WTC11 (cell line): ENCODE data around the gene CDKN1C. TPM values are rescaled to one million over a fixed set of nuclear protein-coding genes. Genes with fewer than 3 reads are reported as not detected.

Experiments
- ATAC-seq: fragments of 200-7000 bp; cut with Tn5 transposase; 2 replicates; pipeline ENCODE4 v1.10.0; 2021; ENCODE audit warnings: mild to moderate bottlenecking, moderate library complexity
- CTCF ChIA-PET: fragments of 300-600 bp; sonication (Branson Sonifier 250); formaldehyde crosslinking; loops from one replicate; lab custom pipeline; 2021; ENCODE audit warnings: antibody characterized with exemption; lab: Charles Lee
- POLR2A ChIA-PET: fragments of 350-600 bp; sonication (Branson Sonifier 250); formaldehyde crosslinking; loops from one replicate; lab custom pipeline; 2021; ENCODE audit warnings: antibody characterized with exemption; lab: Charles Lee
- DNase-seq: peaks from one replicate; pipeline ENCODE4 v3.0.0; 2021; ENCODE audit warnings: low spot score
- H3K27ac Mint-ChIP-seq: 2 replicates; pipeline ENCODE4 v1.8.0; 2021; ENCODE audit warnings: mixed read lengths
- H3K27me3 Mint-ChIP-seq: 2 replicates; pipeline ENCODE4 v1.8.0; 2021; ENCODE audit warnings: low read depth, mild to moderate bottlenecking, moderate library complexity, mixed read lengths
- H3K36me3 Mint-ChIP-seq: 2 replicates; pipeline ENCODE4 v1.8.0; 2021; ENCODE audit warnings: mixed read lengths
- H3K4me1 Mint-ChIP-seq: 2 replicates; pipeline ENCODE4 v1.8.0; 2022; ENCODE audit warnings: mixed read lengths
- H3K4me3 Mint-ChIP-seq: 2 replicates; pipeline ENCODE4 v1.8.0; 2021; ENCODE audit warnings: mild to moderate bottlenecking, moderate library complexity, mixed read lengths
- H3K9me3 Mint-ChIP-seq: 2 replicates; pipeline ENCODE4 v1.8.0; 2021; ENCODE audit warnings: mixed read lengths
- ATF1 ChIP-seq: sonication (generic); formaldehyde crosslinking; IDR thresholded peaks from 2 replicates; pipeline ENCODE4 v1.8.1; 2023; ENCODE audit warnings: mild to moderate bottlenecking, moderate library complexity, missing genetic modification reagents
- ELF4 ChIP-seq: sonication (generic); formaldehyde crosslinking; IDR thresholded peaks from 2 replicates; pipeline ENCODE4 v1.8.1; 2022; ENCODE audit warnings: low read depth, mild to moderate bottlenecking, moderate library complexity, missing genetic modification reagents
- EMX1 ChIP-seq: fragments of 250-450 bp; sonication (Bioruptor Pico); IDR thresholded peaks from 2 replicates; pipeline ENCODE4 v1.8.0; 2021; ENCODE audit warnings: mild to moderate bottlenecking
- GABPB1 ChIP-seq: sonication (generic); formaldehyde crosslinking; IDR thresholded peaks from 2 replicates; pipeline ENCODE4 v1.8.1; 2023; ENCODE audit warnings: mild to moderate bottlenecking, missing genetic modification reagents
- GTF2I ChIP-seq: fragments of 250-450 bp; sonication (Bioruptor Pico); conservative IDR thresholded peaks from 2 replicates; pipeline ENCODE4 v1.4.0; 2021; ENCODE audit warnings: mild to moderate bottlenecking
- KAT7 ChIP-seq: sonication (generic); formaldehyde crosslinking; IDR thresholded peaks from 2 replicates; pipeline ENCODE4 v1.8.1; 2023; ENCODE audit warnings: missing genetic modification reagents, mild to moderate bottlenecking, borderline replicate concordance
- NFE2L1 ChIP-seq: sonication (generic); formaldehyde crosslinking; IDR thresholded peaks from 2 replicates; pipeline ENCODE4 v1.8.1; 2023; ENCODE audit warnings: missing genetic modification reagents
- NR2C2 ChIP-seq: sonication (generic); formaldehyde crosslinking; IDR thresholded peaks from 2 replicates; pipeline ENCODE4 v1.8.0; 2022; ENCODE audit warnings: mild to moderate bottlenecking, missing genetic modification reagents
- ZNF121 ChIP-seq: sonication (generic); formaldehyde crosslinking; IDR thresholded peaks from 2 replicates; pipeline ENCODE4 v1.8.0; 2023; ENCODE audit warnings: missing genetic modification reagents
- ZNF138 ChIP-seq: sonication (generic); formaldehyde crosslinking; conservative IDR thresholded peaks from 2 replicates; pipeline ENCODE4 v1.8.1; 2022; ENCODE audit warnings: mild to moderate bottlenecking, moderate library complexity, missing genetic modification reagents
- ZNF317 ChIP-seq: sonication (generic); formaldehyde crosslinking; IDR thresholded peaks from 2 replicates; pipeline ENCODE4 v1.8.1; 2023; ENCODE audit warnings: low read depth, mild to moderate bottlenecking, moderate library complexity, missing genetic modification reagents, borderline replicate concordance
- ZNF396 ChIP-seq: fragments of 250-450 bp; sonication (Bioruptor Pico); IDR thresholded peaks from 2 replicates; pipeline ENCODE4 v1.8.0; 2021; ENCODE audit warnings: mild to moderate bottlenecking, moderate library complexity, borderline replicate concordance
- ZNF416 ChIP-seq: fragments of 250-450 bp; sonication (Bioruptor Pico); IDR thresholded peaks from 2 replicates; pipeline ENCODE4 v1.9.0; 2021; ENCODE audit warnings: mild to moderate bottlenecking, inconsistent platforms
- total RNA-seq: library from RNA; stranded (reverse); gene quantifications from 3 replicates; pipeline ENCODE4 v1.2.3, GENCODE V29; 2021
- TF ChIP-seq, protein P1 (sequence below): fragments of 250-450 bp; sonication (Bioruptor Pico); IDR thresholded peaks from 2 replicates; pipeline ENCODE4 v1.9.0; 2021; ENCODE audit warnings: mild to moderate bottlenecking, borderline replicate concordance
- TF ChIP-seq, protein P2 (sequence below): sonication (generic); formaldehyde crosslinking; IDR thresholded peaks from 2 replicates; pipeline ENCODE4 v1.8.1; 2023; ENCODE audit warnings: mild to moderate bottlenecking, missing genetic modification reagents, moderate library complexity
- TF ChIP-seq, protein P3 (sequence below): sonication (generic); formaldehyde crosslinking; IDR thresholded peaks from 2 replicates; pipeline ENCODE4 v1.8.1; 2023; ENCODE audit warnings: mild to moderate bottlenecking, missing genetic modification reagents, borderline replicate concordance
- TF ChIP-seq, protein P4 (sequence below): sonication (generic); formaldehyde crosslinking; conservative IDR thresholded peaks from 2 replicates; pipeline ENCODE4 v1.8.1; 2023; ENCODE audit warnings: mild to moderate bottlenecking, low read depth, missing genetic modification reagents, moderate library complexity
- TF ChIP-seq, protein P5 (sequence below): sonication (generic); formaldehyde crosslinking; IDR thresholded peaks from 2 replicates; pipeline ENCODE4 v1.8.0; 2022; ENCODE audit warnings: mild to moderate bottlenecking, missing genetic modification reagents
- TF ChIP-seq, protein P6 (sequence below): sonication (generic); formaldehyde crosslinking; conservative IDR thresholded peaks from 2 replicates; pipeline ENCODE4 v1.8.1; 2022; ENCODE audit warnings: mild to moderate bottlenecking, missing genetic modification reagents
- TF ChIP-seq, protein P7 (sequence below): sonication (generic); formaldehyde crosslinking; IDR thresholded peaks from 2 replicates; pipeline ENCODE4 v1.8.1; 2022; ENCODE audit warnings: mild to moderate bottlenecking, missing genetic modification reagents, moderate library complexity, borderline replicate concordance
- TF ChIP-seq, protein P8 (sequence below): fragments of 250-450 bp; sonication (Bioruptor Pico); IDR thresholded peaks from 2 replicates; pipeline ENCODE4 v1.9.0; 2021; ENCODE audit warnings: moderate library complexity, mild to moderate bottlenecking, inconsistent platforms, borderline replicate concordance

Gene CDKN1C
- total RNA-seq, 1 experiment from 2014 or later: 25.0 TPM

DNA sequence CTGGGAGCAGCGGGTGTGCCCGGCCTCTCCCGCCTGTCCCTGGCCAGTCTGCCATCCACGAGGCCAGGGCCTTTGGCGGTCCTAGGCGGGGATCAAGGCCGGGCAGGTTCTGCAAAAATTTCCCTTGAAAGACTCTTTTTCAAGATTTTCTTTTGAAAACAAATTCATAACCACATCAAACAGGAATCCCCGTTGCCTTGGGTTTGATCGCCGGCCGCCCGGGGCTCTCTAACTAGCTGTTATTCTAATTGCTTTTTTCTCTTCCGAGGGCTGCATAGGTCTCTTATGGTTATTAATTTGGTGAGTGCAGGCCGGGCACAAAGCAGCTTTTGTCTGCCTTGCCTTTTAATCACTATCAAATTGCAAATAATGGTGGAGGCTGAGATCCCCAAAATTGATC is 42.0 kb downstream of the CDKN1C start:
- Mint-ChIP-seq H3K4me1 (peaks cover 2% of the 10 kb centered on the region; the same call in 1 of the 2 replicates), H3K9me3 (no peaks in the 10 kb centered on the region), H3K36me3 (no peaks in the 10 kb centered on the region), H3K27ac (no peak overlapping the region), H3K4me3 (no peak overlapping the region), H3K27me3 (peaks cover 38% of the 10 kb centered on the region)
- TF ChIP-seq, protein P1, sequence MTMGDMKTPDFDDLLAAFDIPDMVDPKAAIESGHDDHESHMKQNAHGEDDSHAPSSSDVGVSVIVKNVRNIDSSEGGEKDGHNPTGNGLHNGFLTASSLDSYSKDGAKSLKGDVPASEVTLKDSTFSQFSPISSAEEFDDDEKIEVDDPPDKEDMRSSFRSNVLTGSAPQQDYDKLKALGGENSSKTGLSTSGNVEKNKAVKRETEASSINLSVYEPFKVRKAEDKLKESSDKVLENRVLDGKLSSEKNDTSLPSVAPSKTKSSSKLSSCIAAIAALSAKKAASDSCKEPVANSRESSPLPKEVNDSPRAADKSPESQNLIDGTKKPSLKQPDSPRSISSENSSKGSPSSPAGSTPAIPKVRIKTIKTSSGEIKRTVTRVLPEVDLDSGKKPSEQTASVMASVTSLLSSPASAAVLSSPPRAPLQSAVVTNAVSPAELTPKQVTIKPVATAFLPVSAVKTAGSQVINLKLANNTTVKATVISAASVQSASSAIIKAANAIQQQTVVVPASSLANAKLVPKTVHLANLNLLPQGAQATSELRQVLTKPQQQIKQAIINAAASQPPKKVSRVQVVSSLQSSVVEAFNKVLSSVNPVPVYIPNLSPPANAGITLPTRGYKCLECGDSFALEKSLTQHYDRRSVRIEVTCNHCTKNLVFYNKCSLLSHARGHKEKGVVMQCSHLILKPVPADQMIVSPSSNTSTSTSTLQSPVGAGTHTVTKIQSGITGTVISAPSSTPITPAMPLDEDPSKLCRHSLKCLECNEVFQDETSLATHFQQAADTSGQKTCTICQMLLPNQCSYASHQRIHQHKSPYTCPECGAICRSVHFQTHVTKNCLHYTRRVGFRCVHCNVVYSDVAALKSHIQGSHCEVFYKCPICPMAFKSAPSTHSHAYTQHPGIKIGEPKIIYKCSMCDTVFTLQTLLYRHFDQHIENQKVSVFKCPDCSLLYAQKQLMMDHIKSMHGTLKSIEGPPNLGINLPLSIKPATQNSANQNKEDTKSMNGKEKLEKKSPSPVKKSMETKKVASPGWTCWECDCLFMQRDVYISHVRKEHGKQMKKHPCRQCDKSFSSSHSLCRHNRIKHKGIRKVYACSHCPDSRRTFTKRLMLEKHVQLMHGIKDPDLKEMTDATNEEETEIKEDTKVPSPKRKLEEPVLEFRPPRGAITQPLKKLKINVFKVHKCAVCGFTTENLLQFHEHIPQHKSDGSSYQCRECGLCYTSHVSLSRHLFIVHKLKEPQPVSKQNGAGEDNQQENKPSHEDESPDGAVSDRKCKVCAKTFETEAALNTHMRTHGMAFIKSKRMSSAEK (CRISPR knock-in tag): no peak
- TF ChIP-seq ZNF416 (no peak), KAT7 (CRISPR knock-in tag) (no peak), ZNF138 (CRISPR knock-in tag) (no peak)
- POLR2A ChIA-PET: no interaction called here
- no peak for DNase-seq
- CTCF ChIA-PET: interaction anchor here (2.8 kb wide), 1 partner anchor 14 kb away, joined by 11 read pairs; no protein-coding TSS in a partner anchor
- ATAC-seq: no peak

DNA sequence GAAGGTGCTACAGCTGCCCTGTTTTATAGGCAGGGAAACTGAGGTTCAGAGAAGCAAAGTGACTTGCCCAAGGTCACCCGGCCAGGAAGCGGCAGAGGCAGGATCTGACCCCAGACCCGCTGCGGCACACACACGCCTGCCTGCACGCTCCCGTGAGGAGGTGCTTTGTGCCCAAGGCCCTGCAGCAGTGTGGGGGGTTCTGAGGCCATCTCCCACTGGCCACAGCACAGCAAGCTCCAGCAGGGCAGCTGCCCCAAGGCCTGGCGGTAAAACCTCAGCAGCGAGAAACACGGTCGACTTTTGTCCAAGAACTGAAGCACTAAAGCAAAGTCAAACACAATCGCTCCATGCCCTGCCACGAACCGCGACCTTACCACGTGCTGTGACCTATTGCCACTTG is 42.7 kb downstream of the CDKN1C start:
- POLR2A ChIA-PET: no interaction called here
- Mint-ChIP-seq H3K9me3 (no peaks in the 10 kb centered on the region), H3K27me3 (peaks cover 40% of the 10 kb centered on the region), H3K27ac (no peak overlapping the region), H3K36me3 (no peaks in the 10 kb centered on the region), H3K4me1 (peaks cover 6% of the 10 kb centered on the region; the same call in 1 of the 2 replicates), H3K4me3 (no peak overlapping the region)
- DNase-seq (no peak), ATAC-seq (no peak)
- CTCF ChIA-PET: no interaction called here
- TF ChIP-seq ELF4 (CRISPR knock-in tag) (no peak), GABPB1 (CRISPR knock-in tag) (no peak), NR2C2 (no peak), EMX1 (CRISPR knock-in tag) (no peak), GTF2I (CRISPR knock-in tag) (no peak), ATF1 (CRISPR knock-in tag) (no peak), ZNF317 (CRISPR knock-in tag) (no peak), ZNF416 (no peak), NFE2L1 (CRISPR knock-in tag) (no peak), ZNF396 (no peak), ZNF121 (CRISPR knock-in tag) (no peak)
- TF ChIP-seq, protein P2, sequence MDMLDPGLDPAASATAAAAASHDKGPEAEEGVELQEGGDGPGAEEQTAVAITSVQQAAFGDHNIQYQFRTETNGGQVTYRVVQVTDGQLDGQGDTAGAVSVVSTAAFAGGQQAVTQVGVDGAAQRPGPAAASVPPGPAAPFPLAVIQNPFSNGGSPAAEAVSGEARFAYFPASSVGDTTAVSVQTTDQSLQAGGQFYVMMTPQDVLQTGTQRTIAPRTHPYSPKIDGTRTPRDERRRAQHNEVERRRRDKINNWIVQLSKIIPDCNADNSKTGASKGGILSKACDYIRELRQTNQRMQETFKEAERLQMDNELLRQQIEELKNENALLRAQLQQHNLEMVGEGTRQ: no peak
- TF ChIP-seq, protein P3, sequence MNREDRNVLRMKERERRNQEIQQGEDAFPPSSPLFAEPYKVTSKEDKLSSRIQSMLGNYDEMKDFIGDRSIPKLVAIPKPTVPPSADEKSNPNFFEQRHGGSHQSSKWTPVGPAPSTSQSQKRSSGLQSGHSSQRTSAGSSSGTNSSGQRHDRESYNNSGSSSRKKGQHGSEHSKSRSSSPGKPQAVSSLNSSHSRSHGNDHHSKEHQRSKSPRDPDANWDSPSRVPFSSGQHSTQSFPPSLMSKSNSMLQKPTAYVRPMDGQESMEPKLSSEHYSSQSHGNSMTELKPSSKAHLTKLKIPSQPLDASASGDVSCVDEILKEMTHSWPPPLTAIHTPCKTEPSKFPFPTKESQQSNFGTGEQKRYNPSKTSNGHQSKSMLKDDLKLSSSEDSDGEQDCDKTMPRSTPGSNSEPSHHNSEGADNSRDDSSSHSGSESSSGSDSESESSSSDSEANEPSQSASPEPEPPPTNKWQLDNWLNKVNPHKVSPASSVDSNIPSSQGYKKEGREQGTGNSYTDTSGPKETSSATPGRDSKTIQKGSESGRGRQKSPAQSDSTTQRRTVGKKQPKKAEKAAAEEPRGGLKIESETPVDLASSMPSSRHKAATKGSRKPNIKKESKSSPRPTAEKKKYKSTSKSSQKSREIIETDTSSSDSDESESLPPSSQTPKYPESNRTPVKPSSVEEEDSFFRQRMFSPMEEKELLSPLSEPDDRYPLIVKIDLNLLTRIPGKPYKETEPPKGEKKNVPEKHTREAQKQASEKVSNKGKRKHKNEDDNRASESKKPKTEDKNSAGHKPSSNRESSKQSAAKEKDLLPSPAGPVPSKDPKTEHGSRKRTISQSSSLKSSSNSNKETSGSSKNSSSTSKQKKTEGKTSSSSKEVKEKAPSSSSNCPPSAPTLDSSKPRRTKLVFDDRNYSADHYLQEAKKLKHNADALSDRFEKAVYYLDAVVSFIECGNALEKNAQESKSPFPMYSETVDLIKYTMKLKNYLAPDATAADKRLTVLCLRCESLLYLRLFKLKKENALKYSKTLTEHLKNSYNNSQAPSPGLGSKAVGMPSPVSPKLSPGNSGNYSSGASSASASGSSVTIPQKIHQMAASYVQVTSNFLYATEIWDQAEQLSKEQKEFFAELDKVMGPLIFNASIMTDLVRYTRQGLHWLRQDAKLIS (CRISPR knock-in tag): no peak
- TF ChIP-seq, protein P4, sequence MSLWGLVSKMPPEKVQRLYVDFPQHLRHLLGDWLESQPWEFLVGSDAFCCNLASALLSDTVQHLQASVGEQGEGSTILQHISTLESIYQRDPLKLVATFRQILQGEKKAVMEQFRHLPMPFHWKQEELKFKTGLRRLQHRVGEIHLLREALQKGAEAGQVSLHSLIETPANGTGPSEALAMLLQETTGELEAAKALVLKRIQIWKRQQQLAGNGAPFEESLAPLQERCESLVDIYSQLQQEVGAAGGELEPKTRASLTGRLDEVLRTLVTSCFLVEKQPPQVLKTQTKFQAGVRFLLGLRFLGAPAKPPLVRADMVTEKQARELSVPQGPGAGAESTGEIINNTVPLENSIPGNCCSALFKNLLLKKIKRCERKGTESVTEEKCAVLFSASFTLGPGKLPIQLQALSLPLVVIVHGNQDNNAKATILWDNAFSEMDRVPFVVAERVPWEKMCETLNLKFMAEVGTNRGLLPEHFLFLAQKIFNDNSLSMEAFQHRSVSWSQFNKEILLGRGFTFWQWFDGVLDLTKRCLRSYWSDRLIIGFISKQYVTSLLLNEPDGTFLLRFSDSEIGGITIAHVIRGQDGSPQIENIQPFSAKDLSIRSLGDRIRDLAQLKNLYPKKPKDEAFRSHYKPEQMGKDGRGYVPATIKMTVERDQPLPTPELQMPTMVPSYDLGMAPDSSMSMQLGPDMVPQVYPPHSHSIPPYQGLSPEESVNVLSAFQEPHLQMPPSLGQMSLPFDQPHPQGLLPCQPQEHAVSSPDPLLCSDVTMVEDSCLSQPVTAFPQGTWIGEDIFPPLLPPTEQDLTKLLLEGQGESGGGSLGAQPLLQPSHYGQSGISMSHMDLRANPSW (CRISPR knock-in tag): no peak
- TF ChIP-seq, protein P5, sequence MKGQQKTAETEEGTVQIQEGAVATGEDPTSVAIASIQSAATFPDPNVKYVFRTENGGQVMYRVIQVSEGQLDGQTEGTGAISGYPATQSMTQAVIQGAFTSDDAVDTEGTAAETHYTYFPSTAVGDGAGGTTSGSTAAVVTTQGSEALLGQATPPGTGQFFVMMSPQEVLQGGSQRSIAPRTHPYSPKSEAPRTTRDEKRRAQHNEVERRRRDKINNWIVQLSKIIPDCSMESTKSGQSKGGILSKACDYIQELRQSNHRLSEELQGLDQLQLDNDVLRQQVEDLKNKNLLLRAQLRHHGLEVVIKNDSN: no peak
- TF ChIP-seq, protein P6, sequence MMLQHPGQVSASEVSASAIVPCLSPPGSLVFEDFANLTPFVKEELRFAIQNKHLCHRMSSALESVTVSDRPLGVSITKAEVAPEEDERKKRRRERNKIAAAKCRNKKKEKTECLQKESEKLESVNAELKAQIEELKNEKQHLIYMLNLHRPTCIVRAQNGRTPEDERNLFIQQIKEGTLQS (CRISPR knock-in tag): no peak
- TF ChIP-seq, protein P7, sequence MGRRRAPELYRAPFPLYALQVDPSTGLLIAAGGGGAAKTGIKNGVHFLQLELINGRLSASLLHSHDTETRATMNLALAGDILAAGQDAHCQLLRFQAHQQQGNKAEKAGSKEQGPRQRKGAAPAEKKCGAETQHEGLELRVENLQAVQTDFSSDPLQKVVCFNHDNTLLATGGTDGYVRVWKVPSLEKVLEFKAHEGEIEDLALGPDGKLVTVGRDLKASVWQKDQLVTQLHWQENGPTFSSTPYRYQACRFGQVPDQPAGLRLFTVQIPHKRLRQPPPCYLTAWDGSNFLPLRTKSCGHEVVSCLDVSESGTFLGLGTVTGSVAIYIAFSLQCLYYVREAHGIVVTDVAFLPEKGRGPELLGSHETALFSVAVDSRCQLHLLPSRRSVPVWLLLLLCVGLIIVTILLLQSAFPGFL (CRISPR knock-in tag): no peak
- TF ChIP-seq, protein P8, sequence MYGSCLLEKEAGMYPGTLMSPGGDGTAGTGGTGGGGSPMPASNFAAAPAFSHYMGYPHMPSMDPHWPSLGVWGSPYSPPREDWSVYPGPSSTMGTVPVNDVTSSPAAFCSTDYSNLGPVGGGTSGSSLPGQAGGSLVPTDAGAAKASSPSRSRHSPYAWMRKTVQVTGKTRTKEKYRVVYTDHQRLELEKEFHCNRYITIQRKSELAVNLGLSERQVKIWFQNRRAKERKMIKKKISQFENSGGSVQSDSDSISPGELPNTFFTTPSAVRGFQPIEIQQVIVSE: no peak
